ENCODE data around the gene MAP4K4. TPM values are rescaled to one million over a fixed set of nuclear protein-coding genes. Genes with fewer than 3 reads are reported as not detected.
A peak's percentile ranks its signal among the peaks of the same experiment; 100 is the strongest.

Gene MAP4K4
- total RNA-seq, 1 donor from 2014 or later: 68.4 TPM

GRCh38 chr2:101684313-101684712 is 13.2 kb upstream of the MAP4K4 start:
- intact Hi-C loops (cut with DNase I): no loop called here

DNA sequence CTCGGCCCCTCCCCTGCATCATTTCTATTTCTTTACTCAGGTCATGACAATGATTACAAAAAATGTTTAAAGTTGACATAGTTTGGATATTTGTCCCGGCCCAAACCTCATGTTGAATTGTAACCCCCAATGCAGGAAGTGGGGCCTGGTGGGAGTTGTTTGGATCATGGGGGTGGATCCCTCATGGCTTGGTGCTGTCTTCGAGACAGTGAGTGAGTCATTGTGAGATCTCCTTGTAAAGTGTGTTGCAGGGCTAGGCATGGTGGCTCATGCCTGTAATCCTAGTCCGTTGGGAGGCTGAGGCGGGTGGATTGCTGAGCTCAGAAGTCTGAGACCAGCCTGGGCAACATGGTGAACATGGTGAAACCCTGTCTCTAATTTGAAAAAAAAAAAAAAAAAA is 9.2 kb upstream of the MAP4K4 start:
- intact Hi-C loops (cut with DNase I): no loop called here
- DNase-seq (no peak), ATAC-seq (no peak)
- Histone ChIP-seq H3K27ac (no peak overlapping the region), H3K27me3 (ENCODE audit: low read depth) (no peaks in the 10 kb centered on the region), H3K4me3 (no peak overlapping the region), H3K4me1 (no peaks in the 10 kb centered on the region), H3K9me3 (no peaks in the 10 kb centered on the region), H3K36me3 (no peaks in the 10 kb centered on the region)
- no peak for TF ChIP-seq CTCF (IDR thresholded peaks at IDR 0.05)

More at GRCh38 chr2:101684313-101684712, 13.2 kb upstream of the MAP4K4 start:
- DNase-seq (no peak), ATAC-seq (no peak)
- Histone ChIP-seq H3K27ac (no peak overlapping the region), H3K9me3 (no peaks in the 10 kb centered on the region), H3K4me1 (no peaks in the 10 kb centered on the region), H3K36me3 (no peaks in the 10 kb centered on the region), H3K4me3 (no peak overlapping the region), H3K27me3 (ENCODE audit: low read depth) (no peaks in the 10 kb centered on the region)
- TF ChIP-seq CTCF (IDR thresholded peaks at IDR 0.05): no peak

DNA sequence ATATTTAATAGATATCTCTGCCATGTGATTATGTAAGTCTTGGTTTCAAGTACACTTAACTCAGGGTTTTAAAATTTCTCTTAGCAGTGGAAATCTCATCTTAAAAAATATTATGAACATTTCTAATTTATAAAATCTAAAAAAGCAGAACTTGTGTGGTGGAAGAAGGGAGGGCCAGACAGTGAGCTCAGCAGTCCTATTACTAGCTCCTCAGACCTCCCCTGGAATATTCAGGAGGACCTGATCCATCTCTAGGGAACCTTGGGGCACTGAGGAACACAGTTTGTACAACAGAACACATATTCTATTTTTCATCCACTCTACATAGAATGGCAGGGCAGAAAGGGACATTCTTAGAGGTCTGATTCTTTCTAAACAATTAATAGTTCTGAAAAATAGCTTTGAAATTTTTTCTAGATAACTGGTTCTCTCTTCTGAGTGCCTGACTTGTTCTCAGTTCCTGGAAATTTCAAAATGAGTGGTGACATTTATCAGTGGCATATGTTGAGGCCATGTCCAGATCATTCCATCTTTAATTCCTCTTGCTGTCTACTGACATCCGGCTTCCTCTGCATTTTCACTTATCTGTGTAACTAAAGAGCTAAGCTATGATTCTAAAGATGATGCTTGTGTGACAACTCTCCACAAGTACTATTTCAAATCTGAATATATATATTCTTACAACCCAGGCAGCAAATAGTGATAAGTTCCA is 8.2 kb upstream of the MAP4K4 start:
- intact Hi-C loops (cut with DNase I): no loop called here
- H3K36me3 ChIP-seq: no peaks in the 10 kb centered on the region
- H3K9me3 ChIP-seq: no peaks in the 10 kb centered on the region
- H3K27ac ChIP-seq: no peak overlapping the region
- DNase-seq (no peak), ATAC-seq (no peak)
- no peaks in the 10 kb centered on the region for H3K27me3 ChIP-seq (ENCODE audit: low read depth)
- no peak for TF ChIP-seq CTCF (IDR thresholded peaks at IDR 0.05)
- H3K4me1 ChIP-seq: no peaks in the 10 kb centered on the region
- no peak overlapping the region for H3K4me3 ChIP-seq

DNA sequence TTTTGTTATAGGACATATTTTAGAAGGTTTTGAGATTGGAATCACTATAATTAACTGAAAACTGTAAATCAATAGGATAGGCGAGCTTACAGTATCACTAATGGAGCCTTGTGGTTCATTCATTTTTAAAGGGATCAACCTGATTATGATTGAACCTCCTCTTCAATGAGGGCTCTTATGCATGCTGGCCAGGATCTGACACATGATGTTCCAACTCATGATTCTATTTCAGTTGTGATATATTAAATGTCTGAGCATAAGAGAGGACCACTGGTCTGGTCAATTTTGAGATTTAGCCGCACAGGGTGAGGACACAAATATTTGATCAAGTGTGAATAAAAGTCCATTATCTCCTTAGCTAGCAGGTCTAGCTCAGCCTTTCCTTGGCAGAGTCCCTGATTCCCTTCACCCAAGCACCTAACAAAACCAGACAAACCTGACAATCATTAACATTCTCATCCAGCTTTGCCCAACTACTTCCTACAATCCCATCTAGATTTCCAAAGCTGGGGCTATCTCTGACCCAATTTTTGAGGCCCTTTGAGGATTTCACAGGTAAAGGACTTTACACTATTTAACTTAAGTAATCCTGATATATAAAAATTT is 6.9 kb upstream of the MAP4K4 start:
- H3K36me3 ChIP-seq: no peaks in the 10 kb centered on the region
- no peak for ATAC-seq
- no peaks in the 10 kb centered on the region for H3K9me3 ChIP-seq
- H3K27me3 ChIP-seq (ENCODE audit: low read depth): no peaks in the 10 kb centered on the region
- no peak for DNase-seq
- H3K27ac ChIP-seq: no peak overlapping the region
- no peaks in the 10 kb centered on the region for H3K4me1 ChIP-seq
- intact Hi-C loops (cut with DNase I): no loop called here
- no peak overlapping the region for H3K4me3 ChIP-seq
- TF ChIP-seq CTCF (IDR thresholded peaks at IDR 0.05): no peak

GRCh38 chr2:101692041-101692440 is 5.5 kb upstream of the MAP4K4 start:
- H3K9me3 ChIP-seq: no peaks in the 10 kb centered on the region
- intact Hi-C loops (cut with DNase I): no loop called here
- peak in 1 of 2 donors; percentile 53 for ATAC-seq
- DNase-seq: no peak
- H3K27ac ChIP-seq: no peak overlapping the region
- H3K4me3 ChIP-seq: no peak overlapping the region
- peaks cover 5% of the 10 kb centered on the region for H3K4me1 ChIP-seq
- H3K36me3 ChIP-seq: no peaks in the 10 kb centered on the region
- H3K27me3 ChIP-seq (ENCODE audit: low read depth): no peaks in the 10 kb centered on the region
- TF ChIP-seq CTCF (IDR thresholded peaks at IDR 0.05): no peak

All from lower lobe of right lung (tissue), 2 donors.